Spleen (tissue), 11 donors: Measurements from ENCODE around the gene KANK4. TPM values are rescaled to one million over a fixed set of nuclear protein-coding genes. Genes with fewer than 3 reads are reported as not detected.

ENCODE experiments used
- DNase-seq: peaks from one replicate; pipeline ENCODE4 v3.0.0-alpha.2; 2020
- H3K27ac ChIP-seq, 8 donors: fragments of 200-600 bp; sonication (generic) in 7 of 8; 1 replicate in 4 of 8; 2 replicates in 4 of 8; pipeline versions ENCODE4 v1.5.0 to v1.8.0; 2016 to 2021; ENCODE audit warnings: inconsistent platforms in 4 of 8, mild to moderate bottlenecking in 4 of 8, moderate library complexity in 1 of 8
- H3K27me3 ChIP-seq, 7 donors: fragments of 200-600 bp; sonication (generic) in 6 of 7; replicated peaks in 1 of 7; 1 replicate in 4 of 7; 2 replicates in 3 of 7; pipeline versions ENCODE4 v1.5.0 to v1.8.0; 2016 to 2021; ENCODE audit warnings: inconsistent platforms in 3 of 7, mild to moderate bottlenecking in 1 of 7
- H3K36me3 ChIP-seq, 6 donors: fragments of 200-600 bp; sonication (generic) in 5 of 6; 1 replicate in 4 of 6; 2 replicates in 2 of 6; pipeline versions ENCODE4 v1.5.0 to v1.8.0; 2016 to 2021; ENCODE audit warnings: inconsistent platforms in 2 of 6
- H3K4me1 ChIP-seq, 6 donors: fragments of 200-600 bp; sonication (generic) in 5 of 6; 1 replicate in 3 of 6; 2 replicates in 3 of 6; pipeline versions ENCODE4 v1.5.0 to v1.8.0; 2016 to 2021; ENCODE audit warnings: inconsistent platforms in 3 of 6
- H3K4me3 ChIP-seq, 8 donors: fragments of 200-600 bp; sonication (generic) in 7 of 8; 1 replicate in 4 of 8; 2 replicates in 4 of 8; pipeline versions ENCODE4 v1.5.0 to v1.8.0; 2016 to 2021; ENCODE audit warnings: inconsistent platforms in 4 of 8, mild to moderate bottlenecking in 4 of 8, moderate library complexity in 2 of 8
- H3K9me3 ChIP-seq, 8 donors: fragments of 200-600 bp; sonication (generic) in 7 of 8; 1 replicate in 4 of 8; 2 replicates in 4 of 8; pipeline versions ENCODE4 v1.5.0 to v1.8.0; 2016 to 2021; ENCODE audit warnings: inconsistent platforms in 4 of 8
- CTCF ChIP-seq, 11 experiments: fragments of 200-600 bp in 7 of 11; fragments of 450-650 bp in 4 of 11; sonication (generic) in 4 of 11; IDR thresholded peaks in 8 of 11; conservative IDR thresholded peaks in 3 of 11; 1 replicate in 7 of 11; 2 replicates in 4 of 11; pipeline versions ENCODE4 v1.4.0 to v1.8.0; 2016 to 2021; ENCODE audit warnings: antibody characterized with exemption in 11 of 11, inconsistent platforms in 4 of 11, mild to moderate bottlenecking in 1 of 11
- POLR2A ChIP-seq, 3 donors: fragments of 450-650 bp; IDR thresholded peaks; one replicate each; pipeline ENCODE4 v1.5.1; 2017; ENCODE audit warnings: antibody characterized with exemption in 3 of 3, mild to moderate bottlenecking in 1 of 3
- POLR2AphosphoS5 ChIP-seq, 3 donors: sonication (generic); formaldehyde crosslinking; IDR thresholded peaks; one replicate each; pipeline ENCODE4 v1.5.1; 2017; ENCODE audit warnings: antibody characterized with exemption in 3 of 3
- WGBS, 5 donors: extraction: QIAGEN DNeasy Blood & Tissue Kit in 3 of 5; methylation state at CpG; one replicate each; pipeline versions ENCODE4 v1.1.5 to v1.1.7; 2013 to 2018; 5-methylcytosine and 5-hydroxymethylcytosine counted together
- intact Hi-C: fragments of 100-400 bp; cut with DNase I; formaldehyde crosslinking; loops from one replicate; pipeline ENCODE4 v1.15.0; 2023; ENCODE audit warnings: low total_unique reads
- polyA plus RNA-seq, 3 donors: library from polyadenylated mRNA; stranded (reverse); fragments of 200-250 nt; gene quantifications; one replicate each; pipeline ENCODE4 v1.2.1, GENCODE V29; 2013
- total RNA-seq, 7 donors: library from RNA; depleted of rRNA in 3 of 7; stranded (reverse); fragments of >200 nt in 3 of 7; fragmentation: NEBNext Ultra II Directional in 4 of 7; extraction: Animal tissue kit (Norgen Biotek cat#: 25700) in 4 of 7; gene quantifications; one replicate each; pipeline versions ENCODE4 v1.1.0 to v1.2.1, GENCODE V29; 2016 to 2021
- donor health status: healthy with polysubstance abuse.
- donor health status: DM: no; HTN: no; CAD: no; lungs with moderate emphysema.
- donor health status: DM: no; HTN: no; CAD: no.
- donor health status: Bipolar disorder and iron deficiency.
- donor health status: healthy.
- donor health status: DM: no; HTN: no; CAD: no.
- donor health status: DM: yes; HTN: yes; CAD: no.

KANK4 gene
- total and polyA plus RNA-seq, 10 donors, result 0.11 to 1.3 (median 0.47) TPM

GRCh38 chr1:62198069-62198780 is 121.0 kb downstream of the KANK4 start:
- no peak overlapping the region for H3K4me3 ChIP-seq
- intact Hi-C loops, result no loop called here
- peaks cover 0 to 14% (median 0%) of the 10 kb centered on the region in 6 donors for H3K4me1 ChIP-seq
- no peaks in the 10 kb centered on the region for H3K36me3 ChIP-seq
- no peak for DNase-seq
- 42 to 57% (median 45%) methylated on average over 14 of the region's 14 CpGs for WGBS, 5 donors
- no peak overlapping the region for H3K27ac ChIP-seq
- peaks cover 0 to 47% (median 12%) of the 10 kb centered on the region in 7 donors for H3K27me3 ChIP-seq
- no peaks in the 10 kb centered on the region for H3K9me3 ChIP-seq
- TF ChIP-seq POLR2A (IDR thresholded peaks at IDR 0.05) (no peak), CTCF (IDR thresholded peaks at IDR 0.05 in 8 of 11, conservative IDR thresholded peaks at IDR 0.05 in 3 of 11) (no peak), POLR2AphosphoS5 (IDR thresholded peaks at IDR 0.05) (no peak)

GRCh38 chr1:62196086-62196690 is 123.0 kb downstream of the KANK4 start:
- Histone ChIP-seq H3K4me3 (peak overlapping the region in 1 of 8 donors; percentile 62), H3K4me1 (peaks cover 0 to 14% (median 0%) of the 10 kb centered on the region in 6 donors), H3K27me3 (peaks cover 0 to 51% (median 12%) of the 10 kb centered on the region in 7 donors), H3K36me3 (no peaks in the 10 kb centered on the region), H3K9me3 (no peaks in the 10 kb centered on the region), H3K27ac (no peak overlapping the region)
- WGBS, 5 donors, result 80 to 87% (median 86%) methylated on average over 17 of the region's 17 CpGs
- no peak for DNase-seq
- no peak for TF ChIP-seq POLR2A (IDR thresholded peaks at IDR 0.05)
- TF ChIP-seq POLR2AphosphoS5 (IDR thresholded peaks at IDR 0.05), result no peak
- TF ChIP-seq CTCF (IDR thresholded peaks at IDR 0.05 in 8 of 11, conservative IDR thresholded peaks at IDR 0.05 in 3 of 11), result no peak
- intact Hi-C loops, result no loop called here

GRCh38 chr1:62194651-62195544 is 124.3 kb downstream of the KANK4 start, which contains the start of gene L1TD1:
Gene L1TD1, plus strand, starts transcription at chr1:62194849. Its CDS starts 11,780 bp downstream, at chr1:62206629.
- 13 to 30% (median 16%) methylated on average over 40 to 55 of the region's 55 CpGs for WGBS, 5 donors
- Histone ChIP-seq H3K27me3 (peaks cover 0 to 51% (median 12%) of the 10 kb centered on the region in 7 donors), H3K9me3 (no peaks in the 10 kb centered on the region), H3K4me3 (peak within 1 kb of the TSS in 7 of 8 donors; percentile 26 to 62 (median 28)), H3K36me3 (no peaks in the 10 kb centered on the region), H3K27ac (peak within 1 kb of the TSS in 4 of 8 donors; percentile 33 to 51 (median 44)), H3K4me1 (peaks cover 0 to 14% (median 0%) of the 10 kb centered on the region in 6 donors)
- no peak for TF ChIP-seq POLR2A (IDR thresholded peaks at IDR 0.05)
- TF ChIP-seq CTCF (IDR thresholded peaks at IDR 0.05 in 8 of 11, conservative IDR thresholded peaks at IDR 0.05 in 3 of 11), result no peak
- no peak for TF ChIP-seq POLR2AphosphoS5 (IDR thresholded peaks at IDR 0.05)
- intact Hi-C loops, result no loop called here
- no peak for DNase-seq
